Activated naive CD8-positive, alpha-beta T cell (primary cell): Measurements from ENCODE around the gene FANCD2OS.
"Not testable (repeated sequence)": the region's sequence is repeated elsewhere in the genome, so short reads cannot be mapped to it uniquely, and the experiment has no call there.

Experiments used
- H3K27ac Mint-ChIP-seq: one replicate; pipeline ENCODE4 v1.8.0; 2021; ENCODE audit warnings: mixed read lengths
- H3K27me3 Mint-ChIP-seq: one replicate; pipeline ENCODE4 v1.8.0; 2021; ENCODE audit warnings: mixed read lengths
- H3K36me3 Mint-ChIP-seq: one replicate; pipeline ENCODE4 v1.8.0; 2021; ENCODE audit warnings: mixed read lengths
- H3K4me1 Mint-ChIP-seq: one replicate; pipeline ENCODE4 v1.8.0; 2021; ENCODE audit warnings: low read depth, mixed read lengths
- H3K4me3 Mint-ChIP-seq: one replicate; pipeline ENCODE4 v1.8.0; 2021; ENCODE audit warnings: mild to moderate bottlenecking, mixed read lengths
- H3K9me3 Mint-ChIP-seq: one replicate; pipeline ENCODE4 v1.8.0; 2021; ENCODE audit warnings: low read depth, mixed read lengths

Gene FANCD2OS, protein sequence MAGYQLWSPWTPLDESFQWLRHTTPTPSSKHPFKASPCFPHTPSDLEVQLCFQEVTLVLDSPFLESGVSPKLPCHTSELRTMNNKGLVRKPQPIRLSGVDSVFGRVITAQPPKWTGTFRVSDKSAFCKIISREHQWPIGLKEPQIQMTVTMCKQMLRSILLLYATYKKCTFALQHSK

GRCh38 chr3:10108091-10108490 lies at the start of gene FANCD2OS:
FANCD2OS (minus strand) TSS chr3:10108255; CDS start chr3:10104774, 3,481 bp downstream.
- Mint-ChIP-seq H3K27me3 (no peaks in the 10 kb centered on the region), H3K27ac (no peak within 1 kb of the TSS), H3K4me1 (no peaks in the 10 kb centered on the region), H3K4me3 (no peak within 1 kb of the TSS), H3K36me3 (no peaks in the 10 kb centered on the region), H3K9me3 (no peaks in the 10 kb centered on the region)

- no peak overlapping the region for H3K27ac Mint-ChIP-seq
- H3K36me3 Mint-ChIP-seq, result no peaks in the 10 kb centered on the region
- H3K4me1 Mint-ChIP-seq, result no peaks in the 10 kb centered on the region
- H3K27me3 Mint-ChIP-seq, result no peaks in the 10 kb centered on the region
- no peak overlapping the region for H3K4me3 Mint-ChIP-seq
- H3K9me3 Mint-ChIP-seq, result no peaks in the 10 kb centered on the region
These were observed 49.0 kb upstream of the FANCD2OS start for GRCh38 chr3:10157031-10157430.

DNA sequence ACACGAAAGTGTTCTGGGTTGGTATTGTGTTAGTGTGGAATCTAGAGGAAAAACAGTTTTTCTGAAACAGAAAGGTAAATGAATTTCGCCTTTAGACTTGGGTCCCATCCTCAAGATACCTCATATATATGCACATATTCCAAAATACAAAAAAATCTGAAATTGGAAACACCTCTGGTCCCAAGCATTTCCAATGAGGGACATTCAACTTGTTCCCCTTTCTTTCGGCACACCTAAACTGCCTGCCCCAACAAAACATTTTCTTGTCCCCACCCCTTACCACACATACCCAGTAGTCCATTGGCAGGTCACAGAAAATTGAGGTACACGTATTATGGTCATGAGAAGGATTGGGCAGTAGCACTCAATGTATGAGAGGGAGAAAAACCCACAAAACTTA lies 47.6 kb upstream of the FANCD2OS start:
- Mint-ChIP-seq H3K9me3 (no peaks in the 10 kb centered on the region), H3K27me3 (no peaks in the 10 kb centered on the region), H3K36me3 (peaks cover 3% of the 10 kb centered on the region), H3K27ac (no peak overlapping the region), H3K4me1 (no peaks in the 10 kb centered on the region), H3K4me3 (no peak overlapping the region)

DNA sequence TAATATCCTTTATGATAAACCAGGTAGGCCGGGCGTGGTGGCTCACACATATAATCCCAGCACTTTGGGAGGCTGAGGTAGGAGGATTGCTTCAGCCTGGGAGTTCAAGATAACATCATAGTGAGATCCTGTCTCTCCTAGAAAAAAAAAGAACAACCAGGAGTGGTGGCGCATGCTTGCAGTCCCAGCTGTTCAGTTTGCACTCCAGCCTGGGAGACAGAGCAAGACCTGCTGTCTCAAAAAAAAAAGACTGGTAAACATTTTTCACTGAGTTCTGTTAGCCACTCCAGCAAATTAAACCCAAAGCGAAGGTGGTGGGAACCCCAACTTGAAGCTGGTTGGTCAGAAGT lies 47.0 kb upstream of the FANCD2OS start:
- H3K27ac Mint-ChIP-seq, result peak overlapping the region; percentile 34
- peaks cover 6% of the 10 kb centered on the region for H3K36me3 Mint-ChIP-seq

GRCh38 chr3:10154335-10155122 lies 46.5 kb upstream of the FANCD2OS start:
- peak overlapping the region; percentile 34 for H3K27ac Mint-ChIP-seq
- no peaks in the 10 kb centered on the region for H3K27me3 Mint-ChIP-seq
- no peaks in the 10 kb centered on the region for H3K9me3 Mint-ChIP-seq
- no peaks in the 10 kb centered on the region for H3K4me1 Mint-ChIP-seq
- H3K36me3 Mint-ChIP-seq, result peaks cover 6% of the 10 kb centered on the region
- H3K4me3 Mint-ChIP-seq, result no peak overlapping the region

More for the DNA sequence above, 47.0 kb upstream of the FANCD2OS start:
- Mint-ChIP-seq H3K9me3 (no peaks in the 10 kb centered on the region), H3K27me3 (no peaks in the 10 kb centered on the region), H3K4me3 (no peak overlapping the region), H3K4me1 (no peaks in the 10 kb centered on the region)

GRCh38 chr3:10150987-10151386 lies 42.9 kb upstream of the FANCD2OS start:
- Mint-ChIP-seq H3K36me3 (peaks cover 6% of the 10 kb centered on the region), H3K4me3 (no peak overlapping the region), H3K27me3 (no peaks in the 10 kb centered on the region), H3K9me3 (no peaks in the 10 kb centered on the region), H3K27ac (no peak overlapping the region), H3K4me1 (peaks cover 8% of the 10 kb centered on the region)

DNA sequence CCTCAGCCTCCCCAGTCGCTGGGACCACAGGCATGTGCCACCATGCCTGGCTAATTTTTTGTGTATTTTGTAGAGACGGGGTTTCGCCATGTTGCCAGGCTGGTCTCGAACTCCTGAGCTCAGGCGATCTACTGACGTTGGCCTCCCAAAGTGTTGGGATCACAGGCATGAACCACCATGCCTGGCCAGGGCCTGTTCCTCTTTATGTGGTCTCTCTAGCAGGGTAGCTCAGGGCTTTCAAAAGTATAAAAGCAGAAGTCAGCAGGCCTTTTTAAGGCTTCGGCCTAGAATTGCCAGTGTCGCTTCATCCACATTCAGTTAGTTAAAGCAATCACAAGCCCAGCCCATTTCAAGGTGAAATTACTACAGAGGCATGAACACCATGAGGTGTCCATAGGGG lies 41.2 kb upstream of the FANCD2OS start:
- H3K9me3 Mint-ChIP-seq, result no peaks in the 10 kb centered on the region
- H3K36me3 Mint-ChIP-seq, result peaks cover 9% of the 10 kb centered on the region
- no peaks in the 10 kb centered on the region for H3K27me3 Mint-ChIP-seq
- H3K27ac Mint-ChIP-seq, result peak overlapping the region; percentile 22
- H3K4me1 Mint-ChIP-seq, result peaks cover 20% of the 10 kb centered on the region
- no peak overlapping the region for H3K4me3 Mint-ChIP-seq

DNA sequence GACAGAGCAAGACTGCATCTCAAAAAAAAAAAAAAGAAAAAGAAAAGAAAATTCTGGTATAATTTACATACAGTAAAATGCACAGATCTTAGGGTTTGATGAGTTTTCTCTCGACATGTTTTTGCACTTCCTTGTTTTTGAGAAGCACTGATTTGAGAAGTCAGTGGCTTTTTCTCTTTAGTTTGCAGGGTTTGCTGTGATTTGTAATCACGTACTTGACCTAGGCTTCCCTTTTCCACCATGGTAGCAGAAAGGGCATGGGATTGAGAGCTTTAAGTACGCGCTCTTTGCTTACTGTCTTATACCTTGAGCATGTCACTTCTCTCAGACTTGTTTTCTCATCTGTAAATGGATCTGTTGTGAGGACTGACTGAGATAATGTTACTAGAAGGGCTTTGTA lies 37.6 kb upstream of the FANCD2OS start:
- Mint-ChIP-seq H3K4me3 (peak overlapping the region; percentile 76), H3K27ac (peak overlapping the region; percentile 68), H3K9me3 (no peaks in the 10 kb centered on the region), H3K36me3 (peaks cover 10% of the 10 kb centered on the region), H3K4me1 (peaks cover 35% of the 10 kb centered on the region), H3K27me3 (no peaks in the 10 kb centered on the region)

DNA sequence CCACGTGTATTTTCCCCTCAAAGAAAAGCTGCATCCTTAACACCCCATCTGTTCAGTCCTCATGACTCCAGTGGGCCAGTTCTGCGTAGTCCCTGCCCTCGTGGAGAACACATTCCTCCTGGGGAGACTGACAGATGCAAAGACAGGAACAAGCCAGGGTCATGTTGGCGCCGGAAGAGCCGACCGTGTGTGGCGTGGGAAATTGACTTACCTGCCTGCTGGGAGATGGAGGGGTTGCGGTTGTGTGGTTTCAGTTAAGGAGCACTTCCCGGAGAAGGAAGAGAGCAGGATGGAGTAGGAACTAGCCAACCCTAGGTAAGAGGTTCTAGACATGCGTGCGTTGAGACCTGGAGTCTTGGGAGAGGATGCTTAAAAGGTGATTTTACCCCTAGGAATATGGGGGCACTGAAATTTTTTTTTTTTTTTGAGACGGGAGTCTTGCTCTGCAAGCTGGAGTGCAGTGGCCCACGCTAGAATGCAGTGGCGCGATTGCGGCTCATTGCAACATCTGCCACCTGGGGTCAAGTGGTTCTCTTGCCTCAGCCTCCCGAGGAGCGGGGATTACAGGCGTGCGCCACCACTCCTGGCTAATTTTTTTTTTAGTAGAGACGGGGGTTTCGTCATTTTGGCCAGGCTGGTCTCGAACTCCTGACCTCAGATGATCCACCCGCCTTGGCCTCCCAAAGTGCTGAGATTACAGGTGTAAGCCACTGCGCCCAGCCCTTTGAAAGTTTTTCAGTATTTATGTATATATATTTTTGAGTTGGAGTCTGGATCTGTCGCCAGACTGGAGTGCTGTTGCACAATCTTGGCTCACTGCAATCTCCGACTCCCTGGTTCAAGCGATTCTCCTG lies 34.9 kb upstream of the FANCD2OS start:
- H3K4me1 Mint-ChIP-seq, result peaks cover 35% of the 10 kb centered on the region
- H3K27ac Mint-ChIP-seq, result peak overlapping the region; percentile 95
- peak overlapping the region; percentile 98 for H3K4me3 Mint-ChIP-seq
- H3K27me3 Mint-ChIP-seq, result no peaks in the 10 kb centered on the region
- peaks cover 7% of the 10 kb centered on the region for H3K36me3 Mint-ChIP-seq
- H3K9me3 Mint-ChIP-seq, result no peaks in the 10 kb centered on the region

- Mint-ChIP-seq H3K4me3 (peak overlapping the region; percentile 98), H3K27ac (peak overlapping the region; percentile 95), H3K36me3 (peaks cover 7% of the 10 kb centered on the region), H3K9me3 (no peaks in the 10 kb centered on the region), H3K4me1 (peaks cover 27% of the 10 kb centered on the region), H3K27me3 (no peaks in the 10 kb centered on the region)
These were observed 33.0 kb upstream of the FANCD2OS start for GRCh38 chr3:10140996-10141546.

DNA sequence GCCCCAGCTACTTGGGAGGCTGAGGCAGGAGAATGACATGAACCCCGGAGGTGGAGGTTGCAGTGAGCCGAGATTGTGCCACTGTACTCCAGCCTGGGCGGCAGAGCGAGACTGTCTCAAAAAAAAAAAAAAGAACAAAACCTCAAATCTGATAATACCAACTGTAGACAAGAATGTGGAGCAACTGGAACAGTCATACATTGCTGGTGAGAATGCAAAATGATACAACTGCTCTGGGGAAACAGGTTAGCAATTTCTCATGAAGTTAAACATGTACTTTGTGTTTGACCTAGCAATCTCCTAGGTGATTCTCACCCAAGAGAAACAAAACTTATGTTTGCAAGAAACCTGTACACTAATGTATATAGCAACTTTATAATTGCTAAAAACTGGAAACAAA lies 29.1 kb upstream of the FANCD2OS start:
- no peaks in the 10 kb centered on the region for H3K36me3 Mint-ChIP-seq
- no peaks in the 10 kb centered on the region for H3K9me3 Mint-ChIP-seq
- no peak overlapping the region for H3K27ac Mint-ChIP-seq
- H3K4me3 Mint-ChIP-seq, result no peak overlapping the region
- H3K27me3 Mint-ChIP-seq, result no peaks in the 10 kb centered on the region
- no peaks in the 10 kb centered on the region for H3K4me1 Mint-ChIP-seq

DNA sequence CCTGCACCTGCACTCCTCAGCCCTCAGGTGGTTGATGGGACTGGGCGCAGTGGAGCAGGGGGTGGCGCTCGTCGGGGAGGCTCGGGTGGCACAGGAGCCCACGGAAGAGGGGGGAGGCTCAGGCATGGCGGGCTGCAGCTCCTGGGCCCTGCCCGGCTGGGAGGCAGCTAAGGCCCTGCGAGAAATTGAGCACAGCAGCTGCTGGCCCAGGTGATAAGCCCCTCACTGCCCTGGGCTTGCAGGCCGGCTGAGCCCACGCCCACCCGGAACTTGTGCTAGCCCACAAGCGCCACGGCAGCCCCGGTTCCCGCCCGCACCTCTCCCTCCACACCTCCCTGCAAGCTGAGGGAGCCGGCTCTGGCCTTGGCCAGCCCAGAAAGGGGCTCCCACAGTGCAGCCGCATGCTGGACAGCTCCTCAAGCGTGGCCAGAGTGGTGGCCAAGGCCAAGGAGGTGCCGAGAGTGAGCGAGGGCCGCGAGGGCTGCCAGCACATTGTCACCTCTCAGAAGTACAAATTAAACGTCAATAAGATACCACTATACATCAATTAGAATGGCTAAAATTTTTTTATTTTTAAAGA lies 28.5 kb upstream of the FANCD2OS start:
- H3K27ac Mint-ChIP-seq, result no peak overlapping the region
- no peaks in the 10 kb centered on the region for H3K36me3 Mint-ChIP-seq
- no peaks in the 10 kb centered on the region for H3K27me3 Mint-ChIP-seq
- no peak overlapping the region for H3K4me3 Mint-ChIP-seq
- H3K4me1 Mint-ChIP-seq, result no peaks in the 10 kb centered on the region
- no peaks in the 10 kb centered on the region for H3K9me3 Mint-ChIP-seq

- H3K36me3 Mint-ChIP-seq, result not testable (repeated sequence)
These were observed 27.8 kb upstream of the FANCD2OS start for GRCh38 chr3:10135872-10136271.

GRCh38 chr3:10122724-10123123 lies 14.7 kb upstream of the FANCD2OS start:
- no peaks in the 10 kb centered on the region for H3K9me3 Mint-ChIP-seq

More at GRCh38 chr3:10135872-10136271, 27.8 kb upstream of the FANCD2OS start:
- H3K27me3 Mint-ChIP-seq, H3K9me3 Mint-ChIP-seq, H3K4me1 Mint-ChIP-seq, H3K4me3 Mint-ChIP-seq, H3K27ac Mint-ChIP-seq: not testable (repeated sequence)

More at GRCh38 chr3:10122724-10123123, 14.7 kb upstream of the FANCD2OS start:
- H3K27ac Mint-ChIP-seq, result peak overlapping the region; percentile 74
- peaks cover 44% of the 10 kb centered on the region for H3K4me1 Mint-ChIP-seq
- no peaks in the 10 kb centered on the region for H3K27me3 Mint-ChIP-seq
- H3K4me3 Mint-ChIP-seq, result no peak overlapping the region
- peaks cover 11% of the 10 kb centered on the region for H3K36me3 Mint-ChIP-seq
